Measurements from ENCODE around the gene HPS4.
"Not testable (repeated sequence)": the region's sequence is repeated elsewhere in the genome, so short reads cannot be mapped to it uniquely, and the experiment has no call there.

Gene HPS4

DNA sequence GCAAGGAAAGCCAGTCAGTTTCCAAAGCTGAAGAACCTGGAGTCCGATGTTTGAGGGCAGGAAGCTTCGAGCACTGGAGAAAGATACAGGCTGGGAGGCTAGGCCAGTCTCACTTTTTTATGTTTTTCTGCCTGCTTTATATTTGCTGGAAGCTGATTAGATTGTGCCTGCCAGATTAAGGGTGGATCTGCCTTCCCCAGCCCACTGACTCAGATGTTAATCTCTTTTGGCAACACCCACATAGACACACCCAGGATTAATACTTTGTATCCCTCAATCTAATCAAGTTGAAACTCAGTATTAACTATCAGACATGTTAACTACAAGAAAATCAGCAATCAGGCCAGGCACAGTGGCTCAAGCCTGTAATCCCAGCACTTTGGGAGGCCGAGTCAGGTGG, 44.8 kb downstream of the HPS4 start:
- DNase-seq: not testable (repeated sequence)

DNA sequence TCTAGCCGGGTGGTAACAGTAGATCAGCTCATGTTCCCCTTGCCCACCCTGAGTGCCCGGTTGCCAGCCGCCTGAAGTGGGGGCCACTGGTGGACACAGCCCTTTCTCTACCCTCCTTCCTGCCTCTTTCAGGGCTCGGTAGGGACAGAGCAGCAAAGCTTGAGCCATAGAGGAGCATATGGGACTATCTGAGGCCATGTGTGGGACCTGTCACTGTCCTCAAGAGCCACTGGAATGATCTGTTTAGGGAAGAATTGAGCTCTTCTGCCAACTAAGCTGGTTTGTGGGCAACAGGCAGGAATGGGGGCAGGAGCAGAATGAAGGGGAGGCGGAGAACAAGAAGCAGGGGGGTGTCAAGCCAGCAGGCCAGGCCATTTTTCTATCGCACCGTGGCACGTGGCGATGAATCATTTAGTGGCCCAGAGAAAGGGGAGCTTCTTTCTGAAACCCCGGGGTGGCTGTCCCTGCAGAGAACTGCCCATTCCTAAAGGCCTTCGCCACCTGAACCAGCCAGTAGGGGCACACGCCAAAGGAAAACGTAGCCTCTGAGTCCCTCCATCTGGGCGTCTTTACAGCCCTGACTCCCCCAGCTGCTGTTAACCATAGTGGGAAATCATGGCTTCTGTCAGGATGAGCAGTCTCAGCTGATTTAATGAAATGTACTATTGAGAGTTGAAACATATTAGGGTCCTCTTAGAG, 45.7 kb downstream of the HPS4 start:
- DNase-seq: no peak

DNA sequence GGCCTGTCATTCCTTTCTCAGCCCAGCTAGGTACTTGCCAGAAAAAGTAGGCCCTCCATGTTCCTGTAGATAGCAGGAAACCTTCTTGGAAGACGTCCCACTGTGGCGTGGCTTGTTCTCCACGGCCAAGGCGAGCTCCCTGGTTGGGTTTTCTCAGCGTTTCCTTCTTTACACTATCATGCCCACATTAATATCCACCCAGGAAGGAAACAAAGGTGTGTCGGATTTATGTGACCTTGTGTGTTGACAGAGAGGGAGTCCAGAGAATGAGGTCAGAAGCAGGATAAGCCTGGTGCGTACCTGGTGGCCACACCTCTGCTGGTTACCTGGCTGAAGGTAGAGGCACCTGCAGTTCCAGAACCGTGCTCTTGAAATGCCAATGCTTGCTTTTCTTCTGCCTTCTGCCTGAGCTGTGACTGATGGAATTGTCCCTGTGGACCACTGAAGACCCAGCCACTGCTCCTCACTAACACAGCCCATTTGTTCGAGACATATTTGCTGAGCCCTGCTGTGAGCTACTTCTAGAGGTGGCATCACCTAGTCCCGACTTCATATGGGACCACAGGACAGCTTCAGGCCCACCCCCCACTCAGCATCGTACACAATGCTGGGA, 46.6 kb downstream of the HPS4 start:
- DNase-seq: no peak

DNA sequence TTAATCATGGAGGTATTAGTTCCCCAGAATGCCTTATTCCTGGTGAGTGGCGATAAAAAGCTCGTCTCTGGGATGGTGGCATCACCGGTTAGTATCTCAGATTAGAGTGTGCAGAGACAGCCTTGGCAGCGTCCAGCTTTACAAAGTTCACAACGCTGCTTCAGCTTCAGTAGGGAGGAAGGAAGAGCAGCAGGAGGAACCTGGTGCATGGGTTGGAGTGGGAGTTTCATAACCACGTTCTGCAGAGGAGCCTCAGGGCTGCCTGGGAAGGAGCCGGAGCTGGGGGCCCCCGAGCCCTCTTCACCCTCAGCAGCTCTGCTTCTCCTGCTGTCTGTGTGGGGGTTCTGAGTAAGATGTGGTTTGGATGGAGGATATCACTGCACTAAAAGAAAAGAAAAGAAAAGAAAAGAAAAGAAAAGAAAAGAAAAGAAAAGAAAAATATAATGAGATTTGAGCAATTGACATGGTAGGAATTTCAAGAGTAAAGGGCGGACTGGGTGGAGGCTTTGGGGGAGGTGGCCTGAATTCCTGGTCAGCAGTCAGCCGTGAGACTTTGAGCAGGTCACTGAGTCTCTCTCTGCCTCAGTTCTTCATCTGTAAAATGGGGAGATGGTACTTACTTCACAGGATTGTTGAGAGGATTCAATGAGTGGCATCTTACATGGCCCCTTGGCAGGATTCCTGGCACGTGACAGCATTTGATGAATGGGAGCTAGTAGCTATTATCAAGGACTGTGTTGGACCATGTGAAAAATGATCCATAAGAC, 48.1 kb downstream of the HPS4 start:
- DNase-seq: no peak

DNA sequence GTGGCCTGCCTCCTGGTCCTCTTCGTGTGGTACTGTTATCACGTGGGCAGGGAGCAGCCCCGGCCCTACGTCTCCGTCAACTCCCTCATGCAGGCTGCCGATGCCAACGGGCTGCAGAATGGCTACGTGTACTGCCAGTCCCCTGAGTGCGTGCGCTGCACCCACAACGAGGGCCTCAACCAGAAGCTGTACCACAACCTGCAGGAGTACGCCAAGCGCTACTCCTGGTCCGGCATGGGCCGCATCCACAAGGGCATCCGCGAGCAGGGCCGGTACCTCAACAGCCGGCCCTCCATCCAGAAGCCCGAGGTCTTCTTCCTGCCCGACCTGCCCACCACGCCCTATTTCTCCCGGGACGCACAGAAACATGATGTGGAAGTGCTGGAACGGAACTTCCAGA, 49.8 kb downstream of the HPS4 start:
- DNase-seq: no peak

DNA sequence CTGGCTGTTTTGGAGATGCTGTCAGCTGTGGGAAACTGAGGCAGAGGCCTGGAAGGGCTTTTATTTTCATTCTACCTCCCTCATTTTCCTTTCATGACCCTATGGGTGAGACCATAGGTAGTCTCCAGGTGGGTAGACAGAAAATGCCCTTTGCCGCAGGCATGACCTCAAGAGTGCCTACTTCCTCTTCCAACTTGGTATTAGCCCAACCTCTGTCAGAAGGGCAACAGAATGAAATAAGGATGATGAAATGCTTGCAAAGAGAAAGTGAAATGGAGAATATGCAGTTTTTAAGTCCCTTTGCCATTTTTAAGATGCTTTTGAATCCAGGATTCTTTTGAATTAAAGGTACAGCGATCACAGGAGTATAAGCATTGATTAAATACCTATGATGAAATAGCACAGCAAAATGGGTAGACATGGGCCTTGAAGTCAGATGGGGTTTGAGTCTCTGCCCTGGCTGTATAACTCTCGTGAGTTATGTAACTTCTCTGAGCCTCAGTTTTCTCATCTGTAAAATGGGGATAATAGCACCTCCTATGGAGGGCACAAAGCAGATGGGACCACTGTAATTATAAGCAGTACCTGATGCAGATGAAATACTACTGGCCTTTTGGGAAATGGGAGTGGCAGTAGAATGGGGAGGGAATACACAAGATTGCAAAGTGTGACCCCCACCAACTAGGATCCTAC, 50.8 kb downstream of the HPS4 start:
- no peak for DNase-seq

DNA sequence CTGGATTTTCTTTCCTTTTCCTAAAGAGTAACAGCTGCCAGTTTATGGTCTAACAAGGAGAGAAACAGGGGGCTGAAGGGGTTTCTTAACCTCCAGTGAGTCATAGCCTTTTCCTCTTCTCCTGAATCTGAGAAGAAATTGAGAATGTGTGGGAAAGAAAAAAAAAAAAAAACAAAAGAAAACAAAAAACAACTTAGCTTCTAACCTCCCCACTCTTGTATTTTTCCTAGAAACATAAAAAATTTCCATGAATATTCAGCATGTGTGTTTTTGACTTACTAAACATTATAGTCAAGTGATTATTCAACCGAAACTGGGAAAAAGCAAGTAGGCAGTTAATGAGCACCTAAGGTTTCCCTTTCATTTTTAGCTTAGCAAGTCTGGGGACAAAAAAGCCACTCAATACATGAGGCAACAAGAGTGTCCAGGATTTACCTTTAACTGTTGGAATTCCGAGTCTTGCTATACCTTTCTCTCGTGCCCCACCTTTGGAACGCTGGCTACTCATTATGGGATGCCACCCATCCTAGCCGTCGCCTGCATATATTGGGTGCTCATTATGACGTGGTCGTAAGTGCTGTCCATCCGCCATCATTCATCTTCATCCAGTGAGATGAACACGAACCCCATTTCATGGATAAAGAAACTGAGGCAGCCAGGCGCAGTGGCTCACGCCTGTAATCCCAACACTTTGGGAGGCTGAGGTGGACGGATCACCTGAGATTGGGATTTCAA, 52.2 kb downstream of the HPS4 start:
- DNase-seq: peak in 1 of 2 experiments; percentile 7

DNA sequence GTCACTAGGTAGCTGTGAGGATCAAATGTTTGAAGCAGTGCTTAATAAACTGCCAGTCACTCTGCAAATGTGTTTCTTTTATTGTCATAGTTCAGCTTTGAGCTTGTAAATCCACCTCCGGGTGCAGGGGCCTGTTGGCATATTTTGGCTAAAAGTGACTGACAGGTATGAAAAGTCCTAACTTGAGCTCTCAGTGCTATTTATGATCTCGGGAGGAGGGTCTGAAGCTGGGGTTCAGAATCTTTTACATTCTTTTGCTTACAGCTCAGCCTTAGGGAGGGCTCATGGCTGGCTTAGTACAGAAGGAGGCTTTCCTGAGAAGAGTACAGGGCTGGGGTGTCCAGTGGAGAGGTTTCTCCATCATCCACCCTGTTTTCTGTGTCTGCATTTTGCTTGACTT, 53.0 kb downstream of the HPS4 start:
- peak; percentile 5 to 7 for DNase-seq

DNA sequence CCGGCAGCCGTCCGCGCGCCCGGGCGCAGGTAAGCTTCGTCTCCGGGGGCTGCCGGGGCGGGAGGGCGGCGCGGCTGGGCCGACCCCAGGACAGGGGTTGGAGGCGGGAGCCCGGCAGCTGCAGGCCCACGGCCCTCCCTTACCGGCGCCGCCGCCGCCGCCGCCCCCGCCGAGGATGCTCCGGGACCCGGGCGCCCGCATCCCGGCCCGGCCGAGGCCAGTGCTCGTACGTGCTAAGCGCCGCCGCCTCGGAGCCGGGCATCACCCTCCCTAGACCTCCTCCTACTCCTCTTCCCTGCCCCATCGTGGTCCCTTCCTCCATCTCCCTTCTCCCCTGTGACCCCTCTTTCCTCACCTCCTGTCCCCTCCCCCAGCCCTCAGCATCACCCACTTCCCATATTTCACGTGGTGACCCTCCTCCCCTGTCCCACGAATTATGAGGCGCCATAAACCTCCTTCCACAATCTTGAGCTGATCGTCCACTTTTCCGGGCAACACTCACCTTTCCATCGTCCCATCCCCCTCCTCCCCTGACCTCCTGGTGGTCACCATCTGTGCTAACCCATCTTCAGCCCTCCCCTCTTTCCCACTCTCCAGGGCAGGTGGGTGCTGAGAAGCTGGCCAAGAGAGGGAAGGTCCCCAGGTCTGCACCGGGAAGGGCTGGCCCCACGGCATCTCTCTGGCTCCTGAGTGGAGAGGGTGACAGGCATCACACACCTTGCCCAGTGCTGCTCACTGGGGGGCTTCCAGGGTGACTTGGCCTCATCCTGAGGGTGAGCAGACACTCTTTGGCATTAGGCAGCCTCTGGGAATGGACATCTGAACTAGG, 53.9 kb downstream of the HPS4 start:
- DNase-seq: peak; percentile 10 to 14

DNA sequence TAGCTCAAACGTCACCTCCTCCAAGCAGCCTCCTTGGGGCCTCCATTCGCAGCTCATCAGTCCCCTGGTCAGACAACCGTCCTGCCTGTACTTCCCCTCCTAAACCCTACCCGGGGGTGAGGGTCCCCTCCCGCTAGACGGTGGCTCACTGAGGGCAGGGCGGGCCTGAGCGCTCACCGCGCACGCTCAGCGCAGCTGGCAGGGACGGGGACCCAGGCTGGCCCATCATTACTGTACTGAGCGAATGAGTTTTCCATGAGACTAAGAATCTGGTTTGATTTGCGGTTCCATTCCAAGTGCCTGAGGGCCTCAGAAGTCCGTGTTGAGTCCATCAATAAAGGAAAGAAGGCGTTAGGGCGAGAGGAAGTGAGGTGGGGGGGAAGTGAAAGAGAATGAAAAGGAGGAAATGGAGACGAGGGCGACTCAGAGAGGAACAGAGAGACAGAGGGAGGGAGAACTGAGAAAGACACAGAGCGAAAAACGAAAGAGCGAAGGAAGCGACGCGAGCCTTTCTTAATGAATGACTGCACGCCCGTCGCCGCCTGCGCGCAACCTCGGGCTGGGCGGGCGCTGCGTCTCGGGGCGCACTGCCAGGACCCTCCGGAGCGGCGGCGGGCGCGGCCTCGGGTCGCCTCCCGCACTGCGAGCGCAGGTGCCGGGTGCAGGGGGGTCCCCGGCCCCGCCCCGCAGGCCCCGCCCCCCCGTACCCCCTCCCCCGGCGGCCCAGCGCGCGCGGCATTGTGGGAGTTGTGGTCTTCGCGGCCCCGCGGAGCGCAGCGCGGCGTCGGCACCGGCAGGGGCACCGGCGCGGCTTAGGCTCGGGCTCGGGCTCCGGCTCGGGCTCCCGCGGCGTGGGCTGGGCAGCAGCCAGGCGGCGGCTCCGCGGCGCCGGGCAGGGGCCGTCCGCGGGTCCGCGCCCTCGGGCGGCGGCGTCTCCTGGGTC, 54.8 kb downstream of the HPS4 start, which contains the start of gene ASPHD2:
TSS of gene ASPHD2 (plus strand) at position 746 of the 943 bp plus-strand sequence. CDS start 4,356 bp downstream, outside the sequence.
- DNase-seq: peak; percentile 70 to 75

DNA sequence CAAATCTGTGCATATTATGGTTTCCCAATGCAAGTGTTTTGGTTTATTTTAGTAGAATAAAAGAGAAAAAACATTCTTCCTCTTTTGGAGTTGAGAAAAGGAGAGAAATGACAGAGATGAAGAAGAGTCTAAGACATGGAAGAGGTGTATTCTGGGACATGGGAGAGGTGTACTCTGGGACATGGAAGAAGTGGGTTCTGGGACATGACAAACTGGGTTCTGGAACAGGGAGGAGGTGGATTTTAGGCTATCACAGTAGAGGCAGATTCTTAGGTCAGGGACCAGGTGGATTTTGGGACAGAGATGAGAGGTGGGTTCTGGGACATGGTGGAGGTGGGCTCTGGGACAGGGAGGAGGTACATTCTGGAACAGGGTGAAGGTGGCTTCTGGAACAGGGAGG, 56.7 kb downstream of the HPS4 start:
- no peak for DNase-seq

DNA sequence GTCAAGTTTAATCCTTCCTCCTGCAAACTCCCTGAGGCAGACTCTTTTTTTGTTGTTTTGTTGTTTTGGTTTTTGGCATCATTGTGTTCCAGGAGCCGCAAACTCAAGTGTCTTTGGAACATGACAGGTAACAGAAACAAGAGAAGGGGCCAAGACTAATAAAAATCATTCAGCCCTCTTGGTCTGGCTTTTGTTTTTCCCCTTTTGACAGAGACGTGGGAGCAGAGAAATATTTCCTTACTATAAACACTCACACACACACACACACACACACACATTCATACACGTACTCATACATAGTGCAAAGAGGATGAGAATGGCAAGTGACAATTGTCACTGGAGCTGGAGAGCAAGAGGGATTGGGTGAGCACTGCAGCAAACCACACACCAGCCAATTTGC, 65.0 kb downstream of the HPS4 start:
- no peak for DNase-seq

DNA sequence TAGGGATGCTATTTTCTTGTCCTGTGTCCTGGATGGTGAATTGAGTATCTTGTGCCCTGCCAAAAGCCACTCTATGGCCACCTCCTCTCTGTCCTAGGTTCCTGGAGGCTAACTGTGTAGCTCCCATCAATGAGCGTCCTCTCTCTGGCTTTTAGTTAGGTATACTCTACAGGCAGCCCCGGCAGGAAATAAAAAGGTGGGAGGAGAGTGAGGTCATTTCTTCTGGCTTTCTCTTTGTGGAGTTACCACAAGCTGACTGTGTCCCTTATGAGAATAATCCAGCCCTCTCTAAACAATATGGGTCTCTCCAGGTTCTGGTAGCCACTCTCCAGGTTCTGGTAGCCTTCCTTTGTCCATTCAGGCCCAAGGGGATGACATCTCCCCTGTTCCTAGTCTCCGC, 66.2 kb downstream of the HPS4 start:
- no peak for DNase-seq

DNA sequence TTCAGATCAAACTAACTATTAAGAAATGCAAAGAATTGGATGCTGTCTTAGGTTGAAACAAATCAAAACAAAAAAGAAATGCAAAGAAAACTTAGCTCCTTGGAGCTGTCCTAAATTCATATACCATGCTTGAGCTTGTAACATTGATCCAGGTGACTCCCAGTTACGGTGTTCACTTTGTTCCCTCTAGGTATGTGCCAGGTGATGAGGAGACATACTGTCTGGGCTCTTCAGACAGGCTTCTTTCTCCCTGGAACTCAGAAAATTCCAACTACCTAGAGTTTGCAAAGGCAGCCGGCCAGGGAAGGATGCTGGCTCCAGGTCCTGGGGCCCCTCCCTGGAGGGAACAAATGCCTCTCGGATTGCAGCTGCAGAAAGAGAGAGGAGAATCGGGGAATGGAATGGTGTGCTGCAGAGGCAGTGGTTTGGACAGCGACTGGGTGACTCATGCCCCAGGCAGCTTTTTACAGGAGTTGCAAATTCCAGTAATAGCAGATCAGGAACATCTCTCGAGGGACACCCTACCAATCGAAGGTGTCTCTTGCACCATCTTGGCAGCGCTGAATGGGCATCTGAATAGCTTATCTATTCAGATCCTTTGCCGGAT, 66.8 kb downstream of the HPS4 start:
- no peak for DNase-seq

DNA sequence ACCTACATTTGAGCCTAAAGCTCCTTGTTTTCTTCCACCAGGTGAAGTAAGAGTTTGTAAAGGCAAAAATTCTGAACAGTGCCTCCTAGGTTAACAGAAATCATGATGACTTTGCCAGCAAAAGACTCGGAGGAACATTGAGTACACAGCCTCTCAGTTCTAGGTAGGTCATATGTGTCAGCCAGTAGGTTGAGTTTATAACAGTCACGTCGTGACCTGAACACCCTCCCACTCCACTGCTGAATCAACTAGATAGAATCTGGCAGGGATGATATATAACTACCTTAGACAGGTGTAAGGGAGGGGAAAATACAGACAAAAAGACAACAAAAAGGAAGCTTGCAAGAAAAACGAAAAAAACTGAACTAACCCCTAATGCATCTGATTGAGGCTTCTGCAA, 67.3 kb downstream of the HPS4 start:
- no peak for DNase-seq

DNA sequence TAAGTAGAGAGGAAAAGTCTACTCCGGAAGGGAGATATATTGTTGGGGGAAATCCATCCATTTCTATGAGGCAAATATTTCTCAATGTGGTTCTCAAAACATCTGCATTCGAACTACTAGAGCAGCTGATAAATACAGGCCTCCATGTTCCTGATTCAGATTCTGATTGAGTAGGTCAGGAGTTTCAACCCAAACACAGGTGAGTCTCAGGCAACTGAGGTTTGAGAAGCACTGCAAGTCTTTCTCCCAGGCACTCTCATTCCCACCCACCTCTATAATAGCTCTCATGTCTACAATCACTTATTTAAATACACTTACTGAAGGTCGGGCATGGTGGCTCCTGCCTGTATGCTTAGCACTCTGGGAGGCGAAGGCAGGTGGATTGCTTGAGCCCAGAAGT, 69.2 kb downstream of the HPS4 start:
- no peak for DNase-seq

DNA sequence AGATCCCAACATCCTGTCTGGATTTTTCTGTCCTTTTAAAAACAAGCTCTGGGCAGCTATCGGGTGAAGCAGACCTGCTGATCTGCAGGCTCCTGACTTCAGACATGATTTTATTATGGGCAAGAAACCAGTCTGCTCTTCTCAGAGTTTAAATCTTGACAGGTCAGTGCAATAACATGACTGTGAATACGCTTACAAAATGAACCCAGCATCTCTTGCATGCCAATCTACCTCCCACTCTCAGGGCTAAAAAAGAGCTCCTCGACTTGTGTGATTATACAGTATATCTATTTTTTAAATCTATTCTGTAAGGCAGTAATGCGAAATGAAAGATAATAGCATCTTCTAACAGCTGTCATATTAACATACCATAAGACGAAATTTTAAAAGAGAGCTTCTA, 73.2 kb downstream of the HPS4 start:
- DNase-seq: no peak

DNA sequence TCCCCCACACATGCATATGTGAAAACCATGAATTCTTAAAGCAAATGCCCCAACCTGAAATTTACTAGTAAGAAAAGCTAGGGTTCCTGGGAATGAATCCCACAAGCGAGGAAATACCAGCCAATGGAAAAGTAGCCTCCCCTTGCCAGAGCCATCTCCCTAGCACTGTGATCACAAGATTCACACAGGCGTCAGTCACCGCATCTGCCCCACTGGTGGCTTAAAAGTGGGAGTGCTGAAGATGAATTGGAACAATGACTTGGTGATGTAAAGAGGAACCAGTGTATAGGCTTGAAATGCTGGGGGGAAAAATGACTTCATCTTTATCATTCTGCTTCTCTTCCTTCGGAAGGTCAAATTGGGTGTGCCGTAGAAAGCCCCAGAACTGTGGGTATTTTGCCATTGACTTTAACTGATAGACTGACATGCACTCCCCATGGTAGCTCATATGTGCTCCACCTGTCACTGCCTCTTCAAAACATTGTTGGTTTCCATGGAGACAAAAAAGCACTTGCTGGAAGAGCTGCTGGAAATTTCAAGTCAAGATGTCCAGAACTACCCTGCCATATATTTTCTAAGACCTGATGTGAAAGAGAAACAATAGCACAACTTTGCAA, 73.8 kb downstream of the HPS4 start:
- no peak for DNase-seq

DNA sequence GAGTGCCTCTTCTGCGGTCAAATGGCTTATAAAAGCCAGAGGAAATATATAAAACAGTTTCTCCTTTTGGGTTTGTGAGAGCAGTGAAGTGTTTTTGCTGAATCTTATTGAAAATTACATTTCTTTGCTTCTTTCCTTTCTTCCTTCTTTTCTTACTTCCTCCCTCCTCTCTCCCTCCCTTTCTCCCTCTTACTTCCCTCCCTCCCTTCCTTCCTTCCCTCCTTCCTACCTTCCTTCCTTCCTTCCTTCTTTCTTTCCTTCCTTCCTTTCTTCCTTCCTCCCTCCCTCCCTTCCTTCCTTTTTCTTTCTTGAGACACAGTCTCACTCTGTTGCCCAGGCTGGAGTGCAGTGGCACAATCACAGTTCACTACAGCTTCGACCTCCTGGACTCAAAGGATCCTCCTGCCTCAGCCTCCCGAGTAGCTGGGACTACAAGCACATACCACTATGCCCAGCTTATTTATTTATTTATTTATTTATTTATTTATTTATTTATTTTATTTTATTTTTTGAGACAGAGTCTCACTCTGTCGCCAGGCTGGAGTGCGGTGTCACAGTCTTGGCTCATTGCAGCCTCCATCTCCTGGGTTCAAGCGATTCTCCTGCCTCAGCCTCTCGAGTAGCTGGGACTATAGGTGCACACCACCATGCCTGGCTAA, 74.9 kb downstream of the HPS4 start:
- DNase-seq: not testable (repeated sequence)
